Endodermal cell (in vitro differentiated cells): ENCODE results near the gene CX3CL1. TPM values are rescaled to one million over a fixed set of nuclear protein-coding genes. Genes with fewer than 3 reads are reported as not detected.

ENCODE experiments used
- DNase-seq: peaks from one replicate; pipeline ENCODE4 v3.0.0-alpha.2; 2017
- H3K27ac ChIP-seq: 2 replicates; pipeline ENCODE4 v1.5.1; 2013; ENCODE audit warnings: mild to moderate bottlenecking, low read depth, low read length, moderate library complexity
- H3K27me3 ChIP-seq: 2 replicates; pipeline ENCODE4 v1.6.1; 2013; ENCODE audit warnings: mild to moderate bottlenecking, low read length, moderate library complexity; ENCODE audit not compliant: insufficient read depth, control insufficient read depth, poor library complexity, severe bottlenecking
- H3K36me3 ChIP-seq: 2 replicates; pipeline ENCODE4 v1.7.0; 2013; ENCODE audit warnings: mild to moderate bottlenecking, low read length, moderate library complexity; ENCODE audit not compliant: control insufficient read depth, insufficient read depth
- H3K4me1 ChIP-seq: one replicate; pipeline ENCODE4 v1.7.0; 2013; ENCODE audit warnings: low read length; ENCODE audit not compliant: control insufficient read depth, insufficient read depth
- H3K4me3 ChIP-seq: 2 replicates; pipeline ENCODE4 v1.5.1; 2013; ENCODE audit warnings: mild to moderate bottlenecking, low read length, moderate library complexity
- H3K9ac ChIP-seq: 2 replicates; pipeline ENCODE4 v1.6.1; 2013; ENCODE audit warnings: mild to moderate bottlenecking, low read length, moderate library complexity; ENCODE audit not compliant: poor library complexity, severe bottlenecking; ENCODE audit errors: extremely low read depth
- H3K9me3 ChIP-seq: 2 replicates; pipeline ENCODE4 v1.6.1; 2013; ENCODE audit warnings: mild to moderate bottlenecking, low read length, moderate library complexity; ENCODE audit not compliant: control insufficient read depth
- H3K27ac Mint-ChIP-seq: 2 replicates; pipeline ENCODE4 v1.8.0; 2020; ENCODE audit warnings: mixed read lengths
- H3K27me3 Mint-ChIP-seq: 2 replicates; pipeline ENCODE4 v1.8.0; 2021; ENCODE audit warnings: mild to moderate bottlenecking, mixed read lengths; ENCODE audit not compliant: insufficient read depth
- H3K36me3 Mint-ChIP-seq: 2 replicates; pipeline ENCODE4 v1.8.0; 2020; ENCODE audit warnings: low read depth, mixed read lengths
- H3K4me1 Mint-ChIP-seq: 2 replicates; pipeline ENCODE4 v1.8.0; 2020; ENCODE audit warnings: mixed read lengths
- H3K4me3 Mint-ChIP-seq: 2 replicates; pipeline ENCODE4 v1.8.0; 2020; ENCODE audit warnings: mild to moderate bottlenecking, moderate library complexity, mixed read lengths
- H3K9me3 Mint-ChIP-seq: 2 replicates; pipeline ENCODE4 v1.8.0; 2020; ENCODE audit warnings: mild to moderate bottlenecking, mixed read lengths
- WGBS, 2 experiments: methylation state at CpG; one replicate each; pipeline versions ENCODE4 v1.1.5 to v1.1.7; 2013; ENCODE audit warnings: missing lambda C conversion rate in 2 of 2, mixed read lengths in 1 of 2; ENCODE audit not compliant: insufficient coverage in 1 of 2, insufficient read length in 1 of 2; 5-methylcytosine and 5-hydroxymethylcytosine counted together
- total RNA-seq, 2 donors: library from RNA; stranded (reverse); fragmentation: NEBNext Ultra II Directional in 1 of 2; extraction: Animal tissue kit (Norgen Biotek cat#: 25700) in 1 of 2; gene quantifications; 2 replicates in 1 of 2; 3 replicates in 1 of 2; pipeline ENCODE4 v1.2.1, GENCODE V29; 2021
- TF ChIP-seq, protein P1 (sequence below): fragments of 200-600 bp; sonication (generic); conservative IDR thresholded peaks from 2 replicates; pipeline ENCODE4 v1.5.0; 2021; ENCODE audit warnings: antibody characterized with exemption, mild to moderate bottlenecking

The CX3CL1 gene
- total RNA-seq, 2 donors from 2014 or later, result 0.18 to 1.0 TPM

DNA sequence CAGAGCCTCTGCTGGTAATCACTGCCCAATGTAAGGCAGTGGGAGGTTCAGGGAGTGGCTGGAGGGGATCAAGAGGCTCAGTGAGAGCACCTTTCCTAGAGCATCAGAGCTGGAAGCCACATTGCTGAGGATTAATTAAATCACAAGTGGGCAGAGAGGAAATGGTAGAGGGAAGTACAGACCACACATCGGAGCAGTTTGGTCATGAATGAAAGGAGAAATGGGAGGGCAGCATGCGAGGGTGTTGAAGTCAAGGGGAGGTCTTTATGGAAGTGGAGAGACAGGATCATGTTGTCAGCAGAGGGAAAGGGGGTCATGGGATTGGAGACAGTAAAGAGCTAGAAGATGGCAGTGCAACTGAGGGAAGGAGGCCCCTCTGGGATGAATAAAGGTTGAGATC is 34.6 kb downstream of the CX3CL1 start:
- no peak overlapping the region for H3K27ac Mint-ChIP-seq
- Histone ChIP-seq H3K4me3 (no peak overlapping the region), H3K9me3 (no peaks in the 10 kb centered on the region), H3K27ac (no peak overlapping the region), H3K4me1 (no peaks in the 10 kb centered on the region), H3K36me3 (no peaks in the 10 kb centered on the region), H3K9ac (no peak overlapping the region), H3K27me3 (no peaks in the 10 kb centered on the region)
- H3K27me3 Mint-ChIP-seq, result peaks cover 4% of the 10 kb centered on the region
- TF ChIP-seq, protein P1, sequence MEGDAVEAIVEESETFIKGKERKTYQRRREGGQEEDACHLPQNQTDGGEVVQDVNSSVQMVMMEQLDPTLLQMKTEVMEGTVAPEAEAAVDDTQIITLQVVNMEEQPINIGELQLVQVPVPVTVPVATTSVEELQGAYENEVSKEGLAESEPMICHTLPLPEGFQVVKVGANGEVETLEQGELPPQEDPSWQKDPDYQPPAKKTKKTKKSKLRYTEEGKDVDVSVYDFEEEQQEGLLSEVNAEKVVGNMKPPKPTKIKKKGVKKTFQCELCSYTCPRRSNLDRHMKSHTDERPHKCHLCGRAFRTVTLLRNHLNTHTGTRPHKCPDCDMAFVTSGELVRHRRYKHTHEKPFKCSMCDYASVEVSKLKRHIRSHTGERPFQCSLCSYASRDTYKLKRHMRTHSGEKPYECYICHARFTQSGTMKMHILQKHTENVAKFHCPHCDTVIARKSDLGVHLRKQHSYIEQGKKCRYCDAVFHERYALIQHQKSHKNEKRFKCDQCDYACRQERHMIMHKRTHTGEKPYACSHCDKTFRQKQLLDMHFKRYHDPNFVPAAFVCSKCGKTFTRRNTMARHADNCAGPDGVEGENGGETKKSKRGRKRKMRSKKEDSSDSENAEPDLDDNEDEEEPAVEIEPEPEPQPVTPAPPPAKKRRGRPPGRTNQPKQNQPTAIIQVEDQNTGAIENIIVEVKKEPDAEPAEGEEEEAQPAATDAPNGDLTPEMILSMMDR, result no peak
- no peaks in the 10 kb centered on the region for H3K4me1 Mint-ChIP-seq
- DNase-seq, result no peak
- no peaks in the 10 kb centered on the region for H3K9me3 Mint-ChIP-seq
- 82 to 88% methylated on average over 2 of the region's 2 CpGs for WGBS, 2 experiments
- H3K36me3 Mint-ChIP-seq, result no peaks in the 10 kb centered on the region
- no peak overlapping the region for H3K4me3 Mint-ChIP-seq

DNA sequence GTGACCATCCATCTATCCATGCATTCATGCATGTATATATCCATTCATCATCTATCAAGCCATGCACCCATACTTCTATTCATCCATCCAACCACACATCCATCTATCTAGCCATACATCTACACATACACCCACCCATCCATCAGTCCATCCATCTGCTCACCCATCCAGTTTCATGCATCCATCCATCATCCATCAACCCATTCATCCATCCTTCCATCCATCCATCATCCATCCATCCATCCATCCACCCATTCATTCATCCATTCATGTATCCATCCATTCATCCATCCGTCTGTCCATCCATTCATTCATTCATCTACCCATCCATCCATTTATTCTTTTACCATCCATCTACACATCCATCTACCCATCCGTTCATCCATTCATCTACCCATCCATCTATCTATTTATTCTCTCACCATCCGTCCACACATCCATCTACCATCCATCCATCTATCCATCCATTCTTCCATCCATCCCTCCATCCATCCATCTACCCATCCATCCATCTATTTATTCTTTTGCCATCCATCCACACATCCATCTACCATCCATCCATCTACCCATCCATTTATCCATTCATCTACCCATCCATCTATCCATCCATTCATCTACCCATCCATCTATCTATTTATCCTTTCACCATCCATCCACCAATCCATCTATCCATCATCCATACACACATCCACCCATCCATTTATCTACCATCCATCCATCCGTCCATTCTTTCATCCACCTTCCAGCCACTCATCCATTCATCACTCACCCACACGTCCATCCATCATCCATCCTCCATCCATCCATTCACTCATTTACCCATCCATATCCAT is 35.4 kb downstream of the CX3CL1 start:
- no peak for DNase-seq
- H3K36me3 Mint-ChIP-seq, result no peaks in the 10 kb centered on the region
- Histone ChIP-seq H3K9me3 (no peaks in the 10 kb centered on the region), H3K27ac (no peak overlapping the region), H3K4me3 (no peak overlapping the region), H3K4me1 (no peaks in the 10 kb centered on the region), H3K27me3 (no peaks in the 10 kb centered on the region), H3K36me3 (no peaks in the 10 kb centered on the region), H3K9ac (no peak overlapping the region)
- H3K9me3 Mint-ChIP-seq, result no peaks in the 10 kb centered on the region
- TF ChIP-seq, protein P1, result no peak
- H3K4me3 Mint-ChIP-seq, result no peak overlapping the region
- WGBS, 2 experiments, result 87 to 92% methylated on average over 5 of the region's 5 CpGs
- H3K4me1 Mint-ChIP-seq, result no peaks in the 10 kb centered on the region
- peaks cover 4% of the 10 kb centered on the region for H3K27me3 Mint-ChIP-seq
- H3K27ac Mint-ChIP-seq, result no peak overlapping the region

- H3K4me3 Mint-ChIP-seq, result no peak overlapping the region
- no peaks in the 10 kb centered on the region for H3K4me1 Mint-ChIP-seq
- H3K9ac ChIP-seq, result no peak overlapping the region
- no peaks in the 10 kb centered on the region for H3K27me3 ChIP-seq
- no peak for DNase-seq
- H3K36me3 ChIP-seq, result no peaks in the 10 kb centered on the region
- H3K27ac ChIP-seq, result no peak overlapping the region
- peaks cover 2% of the 10 kb centered on the region for H3K27me3 Mint-ChIP-seq
- H3K36me3 Mint-ChIP-seq, result no peaks in the 10 kb centered on the region
- TF ChIP-seq, protein P1, result no peak
- no peaks in the 10 kb centered on the region for H3K9me3 ChIP-seq
- H3K27ac Mint-ChIP-seq, result no peak overlapping the region
- H3K4me3 ChIP-seq, result no peak overlapping the region
- H3K9me3 Mint-ChIP-seq, result no peaks in the 10 kb centered on the region
- 95 to 96% methylated on average over 5 of the region's 5 CpGs for WGBS, 2 experiments
- H3K4me1 ChIP-seq, result no peaks in the 10 kb centered on the region
These were observed 36.8 kb downstream of the CX3CL1 start for GRCh38 chr16:57409065-57409464.
